ENCODE measurements around the gene ERBB4.

- TF ChIP-seq ELK1 (IDR thresholded peaks at IDR 0.05; ENCODE audit: low read depth, low read length) (no peak), POLR2A (IDR thresholded peaks at IDR 0.05; ENCODE audit: low read length) (no peak), CHD2 (IDR thresholded peaks at IDR 0.05; ENCODE audit: low read length, partially characterized antibody) (no peak), CEBPB (IDR thresholded peaks at IDR 0.05) (no peak), RAD21 (conservative IDR thresholded peaks at IDR 0.05 in 1 of 2, IDR thresholded peaks at IDR 0.05 in 1 of 2) (no peak), CTCF (IDR thresholded peaks at IDR 0.05) (no peak), JUN (IDR thresholded peaks at IDR 0.05) (no peak), NFE2L2 (conservative IDR thresholded peaks at IDR 0.05; ENCODE audit: low read length) (no peak)
Measured at GRCh38 chr2:211437396-211437795, 1101.2 kb downstream of the ERBB4 start.
